ENCODE data around the gene KRT79. TPM values are rescaled to one million over a fixed set of nuclear protein-coding genes. Genes with fewer than 3 reads are reported as not detected.

The KRT79 gene
- total and polyA plus RNA-seq, 11 donors: 0.24 TPM; not detected in 10

GRCh38 chr12:52872644-52873389, 38.7 kb upstream of the KRT79 start:
- intact Hi-C loops (cut with DNase I): loop anchor here in 3 of 10 donors (5.0 kb wide), 2 partner anchors 291 to 501 kb away; no protein-coding TSS in a partner anchor
- no peaks in the 10 kb centered on the region for H3K9me3 ChIP-seq
- WGBS, 4 donors: 90 to 95% (median 93%) methylated on average over 11 to 13 of the region's 13 CpGs
- H3K27ac ChIP-seq: peak overlapping the region in 5 of 12 donors; percentile 47 to 76 (median 64)
- DNase-seq (no peak), ATAC-seq (no peak)
- H3K4me1 ChIP-seq: peaks cover 0 to 39% (median 10%) of the 10 kb centered on the region in 12 donors
- no peak overlapping the region for H3K4me3 ChIP-seq
- TF ChIP-seq CTCF (IDR thresholded peaks at IDR 0.05): no peak
- no peak for TF ChIP-seq POLR2A (IDR thresholded peaks at IDR 0.05)
- no peaks in the 10 kb centered on the region for H3K36me3 ChIP-seq
- H3K27me3 ChIP-seq: no peaks in the 10 kb centered on the region

GRCh38 chr12:52871291-52872039, 37.4 kb upstream of the KRT79 start:
- ATAC-seq: peak in 2 of 4 donors; percentile 15 to 20
- TF ChIP-seq CTCF (IDR thresholded peaks at IDR 0.05): no peak
- no peak for TF ChIP-seq POLR2A (IDR thresholded peaks at IDR 0.05)
- Histone ChIP-seq H3K27me3 (no peaks in the 10 kb centered on the region), H3K4me3 (no peak overlapping the region), H3K27ac (peak overlapping the region in 8 of 12 donors; percentile 6 to 55 (median 32)), H3K4me1 (peaks cover 0 to 39% (median 10%) of the 10 kb centered on the region in 12 donors), H3K36me3 (no peaks in the 10 kb centered on the region), H3K9me3 (no peaks in the 10 kb centered on the region)
- intact Hi-C loops (cut with DNase I): loop anchor here in 9 of 10 donors (2.0 to 5.0 kb wide), 4 partner anchors 289 to 499 kb away; no protein-coding TSS in a partner anchor
- DNase-seq: no peak
- 57 to 73% (median 66%) methylated on average over 9 of the region's 9 CpGs for WGBS, 4 donors

GRCh38 chr12:52870361-52871290, 36.5 kb upstream of the KRT79 start:
- ATAC-seq: peak in 3 of 4 donors; percentile 12 to 38 (median 38)
- 41 to 57% (median 46%) methylated on average over 12 to 14 of the region's 14 CpGs for WGBS, 4 donors
- H3K27me3 ChIP-seq: no peaks in the 10 kb centered on the region

More at GRCh38 chr12:52870361-52871290, 36.5 kb upstream of the KRT79 start:
- TF ChIP-seq CTCF (IDR thresholded peaks at IDR 0.05) (peak; percentile 47 to 73 (median 64)), POLR2A (IDR thresholded peaks at IDR 0.05) (no peak)
- peaks cover 0 to 39% (median 10%) of the 10 kb centered on the region in 12 donors for H3K4me1 ChIP-seq
- DNase-seq: peak; percentile 24 to 77 (median 52)
- H3K4me3 ChIP-seq: no peak overlapping the region
- H3K27ac ChIP-seq: peak overlapping the region in 5 of 12 donors; percentile 13 to 55 (median 36)
- no peaks in the 10 kb centered on the region for H3K9me3 ChIP-seq
- intact Hi-C loops (cut with DNase I): loop anchor here in 9 of 10 donors (2.0 to 5.0 kb wide), 4 partner anchors 288 to 498 kb away; no protein-coding TSS in a partner anchor
- no peaks in the 10 kb centered on the region for H3K36me3 ChIP-seq

Data from heart left ventricle (tissue), 16 donors.